BJ (cell line): ENCODE measurements around the gene SBNO1. TPM values are rescaled to one million over a fixed set of nuclear protein-coding genes. Genes with fewer than 3 reads are reported as not detected.

Experiments
- CTCF ChIA-PET: fragments of 350-600 bp; formaldehyde crosslinking; extraction: SDS; loops from one replicate; lab custom pipeline; 2021; ENCODE audit warnings: antibody characterized with exemption, inconsistent platforms; lab: Yijun Ruan, JAX
- POLR2A ChIA-PET: fragments of 300-600 bp; sonication (Branson Sonifier 250); formaldehyde crosslinking; extraction: SDS; loops from one replicate; lab custom pipeline; 2021; ENCODE audit warnings: antibody characterized with exemption; lab: Charles Lee
- DNase-seq: peaks from one replicate; pipeline ENCODE4 v3.0.0-alpha.2; 2011; ENCODE audit warnings: low read depth
- H3K27me3 ChIP-seq: 2 replicates; pipeline ENCODE4 v1.6.0; 2011; ENCODE audit warnings: low read length; ENCODE audit not compliant: control insufficient read depth, insufficient read depth
- H3K36me3 ChIP-seq: 2 replicates; pipeline ENCODE4 v1.5.1; 2011; ENCODE audit warnings: low read length; ENCODE audit not compliant: control insufficient read depth, insufficient read depth
- H3K4me3 ChIP-seq: 2 replicates; pipeline ENCODE4 v1.5.1; 2011; ENCODE audit warnings: low read depth, mild to moderate bottlenecking, control low read depth, low read length
- CTCF ChIP-seq: IDR thresholded peaks from 2 replicates; pipeline ENCODE4 v1.5.1; 2011; ENCODE audit warnings: low read depth, mild to moderate bottlenecking, control low read depth, inconsistent platforms, low read length, moderate library complexity; ENCODE audit not compliant: insufficient read depth
- polyA plus RNA-seq: library from polyadenylated mRNA; depleted of rRNA; stranded (reverse); fragments of >200 nt; gene quantifications from 2 replicates; pipeline ENCODE4 v1.2.3, GENCODE V29; 2011

Gene SBNO1
- polyA plus RNA-seq, 1 experiment: 4.8 TPM

- Histone ChIP-seq H3K27me3 (no peaks in the 10 kb centered on the region), H3K4me3 (no peak overlapping the region), H3K36me3 (no peaks in the 10 kb centered on the region; the same call in 1 of the 2 replicates)
- no peak for TF ChIP-seq CTCF
- CTCF ChIA-PET: interaction anchor here (1.8 kb wide), 1 partner anchor 11 kb away, joined by 4 read pairs; no protein-coding TSS in a partner anchor
- POLR2A ChIA-PET: no interaction called here
- DNase-seq: no peak
Observed at GRCh38 chr12:123356159-123356670, 8.4 kb downstream of the SBNO1 start.

GRCh38 chr12:123354600-123354999 is 10.0 kb downstream of the SBNO1 start:
- DNase-seq: no peak
- ChIA-PET CTCF (interaction anchor here (1.8 kb wide), 1 partner anchor 9 kb away, joined by 4 read pairs; no protein-coding TSS in a partner anchor), POLR2A (no interaction called here)
- no peak for TF ChIP-seq CTCF
- H3K27me3 ChIP-seq: no peaks in the 10 kb centered on the region
- H3K4me3 ChIP-seq: no peak overlapping the region
- no peaks in the 10 kb centered on the region; the same call in 1 of the 2 replicates for H3K36me3 ChIP-seq

GRCh38 chr12:123351349-123351748 is 13.3 kb downstream of the SBNO1 start:
- no peaks in the 10 kb centered on the region; the same call in 1 of the 2 replicates for H3K36me3 ChIP-seq
- H3K4me3 ChIP-seq: no peak overlapping the region
- POLR2A ChIA-PET: no interaction called here
- H3K27me3 ChIP-seq: no peaks in the 10 kb centered on the region
- no peak for TF ChIP-seq CTCF
- DNase-seq: no peak
- CTCF ChIA-PET: interaction anchor here (0.9 kb wide), 1 partner anchor 9 kb away, joined by 3 read pairs; no protein-coding TSS in a partner anchor

DNA sequence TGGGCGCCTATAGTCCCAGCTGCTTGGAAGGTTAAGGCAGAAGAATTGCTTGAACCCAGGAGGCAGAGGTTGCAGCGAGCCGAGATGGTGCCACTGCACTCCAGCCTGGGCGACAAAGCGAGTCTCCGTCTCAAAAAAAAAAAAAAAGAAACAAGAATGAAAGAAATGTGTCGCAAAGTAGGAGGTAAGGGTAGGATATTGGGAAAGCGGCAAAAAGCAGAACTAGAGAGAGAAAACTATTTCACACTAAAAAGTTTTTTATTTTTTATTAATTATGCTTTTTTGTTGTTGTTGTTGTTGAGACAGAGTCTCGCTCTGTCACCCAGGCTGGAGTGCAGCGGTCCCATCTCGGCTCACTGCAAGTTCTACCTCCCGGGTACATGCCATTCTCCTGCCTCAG is 17.7 kb downstream of the SBNO1 start:
- ChIA-PET CTCF (interaction anchor here (0.7 kb wide), 1 partner anchor 28 kb away, joined by 3 read pairs; no protein-coding TSS in a partner anchor), POLR2A (no interaction called here)
- peaks cover 10% of the 10 kb centered on the region for H3K36me3 ChIP-seq
- no peaks in the 10 kb centered on the region for H3K27me3 ChIP-seq
- no peak overlapping the region for H3K4me3 ChIP-seq
- no peak for DNase-seq
- no peak for TF ChIP-seq CTCF

DNA sequence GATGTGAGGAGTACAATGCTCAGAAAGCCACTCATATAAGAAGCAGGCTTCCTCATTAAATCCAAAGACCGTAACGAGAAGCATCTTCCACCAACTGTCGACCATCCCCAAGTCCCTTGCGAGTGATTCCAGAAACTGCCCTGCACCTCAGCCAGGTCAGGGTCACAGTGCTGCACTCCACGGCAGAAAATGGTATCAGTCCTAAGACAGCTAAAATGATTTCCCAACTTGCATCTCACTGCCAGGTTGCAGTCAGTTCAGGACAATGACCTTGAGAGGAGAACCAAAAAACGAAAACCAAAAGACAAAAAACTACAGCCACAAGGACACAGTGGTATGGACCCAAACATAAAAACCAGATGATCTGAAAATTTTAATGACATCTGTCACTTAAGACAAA is 20.6 kb downstream of the SBNO1 start:
- POLR2A ChIA-PET: no interaction called here
- CTCF ChIA-PET: no interaction called here
- H3K27me3 ChIP-seq: no peaks in the 10 kb centered on the region
- no peak for DNase-seq
- H3K36me3 ChIP-seq: peaks cover 10% of the 10 kb centered on the region
- TF ChIP-seq CTCF: no peak
- no peak overlapping the region for H3K4me3 ChIP-seq
